ENCODE data around the gene RPL37.

Gene RPL37

GRCh38 chr5:40784916-40785315 lies 50.1 kb downstream of the RPL37 start:
- no peak for TF ChIP-seq Cebpa-rat (IDR thresholded peaks at IDR 0.05)
- Histone ChIP-seq H3K4me1 (peaks cover 0 to 16% (median 0%) of the 10 kb centered on the region in 10 experiments; a peak in 3 of 20 replicates), H3K36me3 (peaks cover 15 to 62% (median 44%) of the 10 kb centered on the region in 11 experiments), H3K27ac (no peak overlapping the region), H3K4me2 (no peak overlapping the region), H3K9ac (no peak overlapping the region), H3K4me3 (no peak overlapping the region), H3K27me3 (no peaks in the 10 kb centered on the region), H3K9me3 (replicated peaks in 1 of 11) (peaks cover 15 to 31% (median 26%) of the 10 kb centered on the region in 11 experiments), H4K20me1 (peaks cover 42 to 100% (median 87%) of the 10 kb centered on the region in 11 experiments)

- Histone ChIP-seq H3K27me3 (no peaks in the 10 kb centered on the region), H3K4me3 (no peak overlapping the region), H3K9ac (no peak overlapping the region), H3K36me3 (peaks cover 15 to 55% (median 38%) of the 10 kb centered on the region in 11 experiments), H4K20me1 (peaks cover 44 to 100% (median 88%) of the 10 kb centered on the region in 11 experiments), H3K4me2 (no peak overlapping the region), H3K4me1 (peaks cover 0 to 8% (median 0%) of the 10 kb centered on the region in 10 experiments; a peak in 1 of 20 replicates), H3K9me3 (replicated peaks in 1 of 11) (peaks cover 15 to 30% (median 25%) of the 10 kb centered on the region in 11 experiments), H3K27ac (no peak overlapping the region)
- no peak for TF ChIP-seq Cebpa-rat (IDR thresholded peaks at IDR 0.05)
These were observed 50.9 kb downstream of the RPL37 start for GRCh38 chr5:40784027-40784653.

DNA sequence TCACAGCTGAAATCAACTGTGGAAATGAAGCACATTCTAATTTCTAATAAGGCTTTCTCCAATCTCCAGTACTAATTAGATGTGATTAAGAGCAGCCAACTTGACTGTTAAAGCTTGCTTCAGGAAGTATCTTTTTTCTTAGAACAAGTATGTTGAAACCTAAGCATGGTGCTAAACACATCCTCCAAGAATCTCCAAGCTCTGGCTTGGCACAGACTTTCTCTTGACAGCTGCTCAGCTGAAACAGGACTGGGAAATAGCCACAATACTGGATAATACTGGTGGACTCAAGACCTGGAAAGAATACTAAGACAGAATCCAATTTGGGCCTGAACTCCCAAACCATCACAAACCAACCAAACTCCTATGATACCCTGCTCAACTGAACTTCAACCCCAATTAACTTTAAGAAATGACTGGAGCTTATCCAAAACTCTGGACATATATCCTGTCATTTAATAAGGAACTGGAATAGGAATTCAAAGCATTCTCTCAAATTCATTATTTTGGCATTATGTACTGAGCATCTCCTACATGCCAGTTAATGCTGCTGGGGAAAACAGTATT lies 53.1 kb downstream of the RPL37 start:
- H3K4me2 ChIP-seq: 0 out of 22 replicates have a peak overlapping the region, but pooled peaks of 1 of the 11 experiments have one; percentile 14
- H3K9ac ChIP-seq: no peak overlapping the region
- peaks cover 0 to 9% (median 0%) of the 10 kb centered on the region in 10 experiments; a peak in 8 of 20 replicates for H3K4me1 ChIP-seq
- peaks cover 48 to 100% (median 89%) of the 10 kb centered on the region in 11 experiments for H4K20me1 ChIP-seq
- H3K4me3 ChIP-seq: no peak overlapping the region
- H3K27me3 ChIP-seq: no peaks in the 10 kb centered on the region
- H3K36me3 ChIP-seq: peaks cover 8 to 52% (median 29%) of the 10 kb centered on the region in 11 experiments; a peak in 21 of 22 replicates
- TF ChIP-seq Cebpa-rat (IDR thresholded peaks at IDR 0.05): no peak
- H3K9me3 ChIP-seq (replicated peaks in 1 of 11): peaks cover 0 to 8% (median 4%) of the 10 kb centered on the region in 11 experiments; a peak in 6 of 22 replicates
- no peak overlapping the region for H3K27ac ChIP-seq

DNA sequence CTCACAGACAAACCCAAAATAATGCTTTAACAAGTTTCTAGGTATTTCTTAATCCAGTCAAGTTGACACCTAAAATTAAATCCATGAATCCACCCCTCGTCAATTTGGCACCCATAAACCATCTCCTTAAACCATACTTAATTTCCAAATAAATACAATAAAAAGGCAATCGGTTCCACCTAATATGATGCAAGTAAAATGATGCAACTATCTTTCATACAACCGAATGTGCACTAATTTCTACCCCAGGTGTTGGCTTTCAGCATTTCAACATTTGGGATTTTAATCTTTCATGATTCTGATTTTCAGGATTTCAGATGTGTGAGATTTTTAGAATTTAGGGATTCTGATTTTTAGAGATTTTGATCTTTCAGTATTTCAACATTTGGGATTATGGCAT lies 54.2 kb downstream of the RPL37 start:
- no peak for TF ChIP-seq Cebpa-rat (IDR thresholded peaks at IDR 0.05)
- no peaks in the 10 kb centered on the region for H3K27me3 ChIP-seq

GRCh38 chr5:40780199-40780598 lies 54.8 kb downstream of the RPL37 start:
- H3K36me3 ChIP-seq: peaks cover 23 to 56% (median 35%) of the 10 kb centered on the region in 11 experiments
- no peak overlapping the region for H3K9ac ChIP-seq
- peaks cover 45 to 98% (median 84%) of the 10 kb centered on the region in 11 experiments for H4K20me1 ChIP-seq
- no peak overlapping the region for H3K4me2 ChIP-seq
- TF ChIP-seq Cebpa-rat (IDR thresholded peaks at IDR 0.05): no peak
- H3K27me3 ChIP-seq: no peaks in the 10 kb centered on the region
- no peak overlapping the region for H3K27ac ChIP-seq
- H3K4me3 ChIP-seq: no peak overlapping the region
- no peaks in the 10 kb centered on the region for H3K9me3 ChIP-seq (replicated peaks in 1 of 11)
- H3K4me1 ChIP-seq: peaks cover 0 to 23% (median 8%) of the 10 kb centered on the region in 10 experiments; a peak in 13 of 20 replicates

More for the DNA sequence above, 54.2 kb downstream of the RPL37 start:
- Histone ChIP-seq H3K36me3 (peaks cover 16 to 52% (median 29%) of the 10 kb centered on the region in 11 experiments; a peak in 21 of 22 replicates), H3K4me3 (no peak overlapping the region), H3K9me3 (replicated peaks in 1 of 11) (no peaks in the 10 kb centered on the region), H3K4me1 (peaks cover 0 to 20% (median 7%) of the 10 kb centered on the region in 10 experiments; a peak in 13 of 20 replicates), H3K9ac (no peak overlapping the region), H4K20me1 (peaks cover 48 to 100% (median 88%) of the 10 kb centered on the region in 11 experiments), H3K27ac (no peak overlapping the region), H3K4me2 (no peak overlapping the region)

GRCh38 chr5:40779561-40779960 lies 55.5 kb downstream of the RPL37 start:
- Histone ChIP-seq H3K27me3 (no peaks in the 10 kb centered on the region), H3K4me3 (no peak overlapping the region), H3K4me1 (peaks cover 0 to 23% (median 8%) of the 10 kb centered on the region in 10 experiments; a peak in 13 of 20 replicates), H4K20me1 (peaks cover 42 to 91% (median 78%) of the 10 kb centered on the region in 11 experiments), H3K4me2 (no peak overlapping the region), H3K9ac (no peak overlapping the region), H3K36me3 (peaks cover 29 to 62% (median 41%) of the 10 kb centered on the region in 11 experiments), H3K27ac (no peak overlapping the region), H3K9me3 (replicated peaks in 1 of 11) (no peaks in the 10 kb centered on the region)
- no peak for TF ChIP-seq Cebpa-rat (IDR thresholded peaks at IDR 0.05)

GRCh38 chr5:40778133-40778532 lies 56.9 kb downstream of the RPL37 start:
- peaks cover 40 to 69% (median 48%) of the 10 kb centered on the region in 11 experiments for H3K36me3 ChIP-seq
- peaks cover 0 to 23% (median 8%) of the 10 kb centered on the region in 10 experiments; a peak in 13 of 20 replicates for H3K4me1 ChIP-seq
- H3K9me3 ChIP-seq (replicated peaks in 1 of 11): no peaks in the 10 kb centered on the region
- no peak overlapping the region for H3K27ac ChIP-seq
- no peak overlapping the region for H3K4me3 ChIP-seq
- TF ChIP-seq Cebpa-rat (IDR thresholded peaks at IDR 0.05): no peak
- H4K20me1 ChIP-seq: peaks cover 31 to 84% (median 68%) of the 10 kb centered on the region in 11 experiments
- no peak overlapping the region for H3K9ac ChIP-seq
- H3K27me3 ChIP-seq: no peaks in the 10 kb centered on the region
- no peak overlapping the region for H3K4me2 ChIP-seq

GRCh38 chr5:40776658-40776977 lies 58.4 kb downstream of the RPL37 start:
- Histone ChIP-seq H3K4me3 (no peak overlapping the region), H3K4me1 (peaks cover 0 to 17% (median 8%) of the 10 kb centered on the region in 10 experiments; a peak in 13 of 20 replicates), H3K36me3 (peaks cover 50 to 83% (median 61%) of the 10 kb centered on the region in 11 experiments), H3K9me3 (replicated peaks in 1 of 11) (no peaks in the 10 kb centered on the region), H3K27me3 (no peaks in the 10 kb centered on the region), H3K9ac (no peak overlapping the region), H3K4me2 (peak overlapping the region in 5 of 11 experiments; percentile 10 to 41 (median 27); a peak in 7 of 22 replicates), H3K27ac (peak overlapping the region in 2 of 11 experiments; percentile 31 to 35; a peak in 3 of 22 replicates), H4K20me1 (peaks cover 20 to 69% (median 53%) of the 10 kb centered on the region in 11 experiments)
- TF ChIP-seq Cebpa-rat (IDR thresholded peaks at IDR 0.05): no peak
